Peyer's patch (tissue), 4 donors: ENCODE results near the gene NRXN3.

Experiments used
- POLR2A ChIP-seq, 2 donors: fragments of 450-650 bp; IDR thresholded peaks; one replicate each; pipeline ENCODE4 v1.5.1; 2017; ENCODE audit warnings: antibody characterized with exemption in 2 of 2, mild to moderate bottlenecking in 2 of 2, moderate library complexity in 2 of 2
- TF ChIP-seq, protein P1 (sequence below), 6 experiments: fragments of 450-650 bp in 4 of 6; fragments of 200-600 bp in 2 of 6; sonication (generic) in 1 of 6; IDR thresholded peaks; one replicate each; pipeline ENCODE4 v1.5.1; 2017 to 2019; ENCODE audit warnings: antibody characterized with exemption in 6 of 6, mild to moderate bottlenecking in 3 of 6, moderate library complexity in 1 of 6

DNA sequence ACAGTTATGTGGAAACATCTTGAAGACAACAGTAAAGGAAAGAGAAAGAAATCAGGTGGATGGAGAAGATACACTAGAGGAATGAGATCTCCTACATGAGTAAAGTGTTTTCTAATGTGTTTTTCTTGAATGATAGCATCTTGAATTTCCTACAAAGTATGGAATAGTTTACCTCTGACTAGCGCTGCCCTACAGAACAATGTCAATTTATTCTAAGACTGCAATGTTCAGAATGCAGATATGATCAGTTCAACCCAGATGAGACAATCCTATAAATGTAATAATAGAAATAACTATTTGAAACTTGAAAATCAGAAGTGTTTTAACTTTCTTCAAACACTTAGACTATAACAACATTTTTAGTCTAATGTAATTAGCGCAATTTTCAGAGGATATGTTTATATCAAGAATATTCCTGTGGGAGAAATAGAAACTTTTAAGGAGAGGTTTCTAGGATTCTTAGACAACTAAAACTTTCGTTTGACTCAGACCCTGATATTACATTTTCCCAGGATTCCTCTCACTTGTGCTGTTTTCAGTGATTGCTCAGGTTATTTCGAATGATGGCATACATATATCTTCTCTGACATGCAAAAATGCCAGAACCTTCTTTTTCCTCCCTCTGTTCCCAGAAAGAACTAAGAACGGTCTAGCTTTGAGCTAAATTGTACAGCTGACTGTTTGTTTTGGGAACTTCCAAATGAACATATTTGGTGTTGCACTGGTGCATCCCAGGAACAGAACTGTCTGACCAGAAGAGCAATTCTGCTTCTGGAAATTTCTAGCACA, 1023.7 kb downstream of the NRXN3 start:
- TF ChIP-seq, protein P1, sequence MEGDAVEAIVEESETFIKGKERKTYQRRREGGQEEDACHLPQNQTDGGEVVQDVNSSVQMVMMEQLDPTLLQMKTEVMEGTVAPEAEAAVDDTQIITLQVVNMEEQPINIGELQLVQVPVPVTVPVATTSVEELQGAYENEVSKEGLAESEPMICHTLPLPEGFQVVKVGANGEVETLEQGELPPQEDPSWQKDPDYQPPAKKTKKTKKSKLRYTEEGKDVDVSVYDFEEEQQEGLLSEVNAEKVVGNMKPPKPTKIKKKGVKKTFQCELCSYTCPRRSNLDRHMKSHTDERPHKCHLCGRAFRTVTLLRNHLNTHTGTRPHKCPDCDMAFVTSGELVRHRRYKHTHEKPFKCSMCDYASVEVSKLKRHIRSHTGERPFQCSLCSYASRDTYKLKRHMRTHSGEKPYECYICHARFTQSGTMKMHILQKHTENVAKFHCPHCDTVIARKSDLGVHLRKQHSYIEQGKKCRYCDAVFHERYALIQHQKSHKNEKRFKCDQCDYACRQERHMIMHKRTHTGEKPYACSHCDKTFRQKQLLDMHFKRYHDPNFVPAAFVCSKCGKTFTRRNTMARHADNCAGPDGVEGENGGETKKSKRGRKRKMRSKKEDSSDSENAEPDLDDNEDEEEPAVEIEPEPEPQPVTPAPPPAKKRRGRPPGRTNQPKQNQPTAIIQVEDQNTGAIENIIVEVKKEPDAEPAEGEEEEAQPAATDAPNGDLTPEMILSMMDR (IDR thresholded peaks at IDR 0.05): no peak
- TF ChIP-seq POLR2A (IDR thresholded peaks at IDR 0.05): no peak
